Esophagus muscularis mucosa (tissue), 4 donors: ENCODE measurements around the gene AKAP8. TPM values are rescaled to one million over a fixed set of nuclear protein-coding genes. Genes with fewer than 3 reads are reported as not detected.

ENCODE experiments used
- DNase-seq: peaks from one replicate; pipeline ENCODE4 v3.0.0-alpha.2; 2017; ENCODE audit errors: extremely low spot score
- H3K27ac ChIP-seq, 4 donors: fragments of 200-600 bp; sonication (generic); replicated peaks in 1 of 4; 1 replicate in 3 of 4; 2 replicates in 1 of 4; pipeline ENCODE4 v1.5.1; 2016 to 2019; ENCODE audit warnings: mild to moderate bottlenecking in 1 of 4
- H3K27me3 ChIP-seq, 4 donors: fragments of 200-600 bp; sonication (generic); one replicate each; pipeline versions ENCODE4 v1.5.1 to v1.6.0; 2016 to 2019
- H3K36me3 ChIP-seq, 4 donors: fragments of 200-600 bp; sonication (generic); one replicate each; pipeline ENCODE4 v1.5.1; 2016 to 2019
- H3K4me1 ChIP-seq, 4 donors: fragments of 200-600 bp; sonication (generic); one replicate each; pipeline ENCODE4 v1.5.1; 2016 to 2019
- H3K4me3 ChIP-seq, 4 donors: fragments of 200-600 bp; sonication (generic); 1 replicate in 2 of 4; 2 replicates in 2 of 4; pipeline ENCODE4 v1.5.1; 2016 to 2019; ENCODE audit warnings: mild to moderate bottlenecking in 4 of 4, moderate library complexity in 1 of 4
- H3K9me3 ChIP-seq, 4 donors: fragments of 200-600 bp; sonication (generic); 1 replicate in 3 of 4; 2 replicates in 1 of 4; pipeline ENCODE4 v1.5.1; 2016 to 2019
- CTCF ChIP-seq, 3 experiments: fragments of 200-600 bp in 2 of 3; fragments of 450-650 bp in 1 of 3; sonication (generic) in 2 of 3; IDR thresholded peaks; one replicate each; pipeline ENCODE4 v1.5.1; 2017 to 2019; ENCODE audit warnings: antibody characterized with exemption in 3 of 3, mild to moderate bottlenecking in 2 of 3, moderate library complexity in 1 of 3
- EP300 ChIP-seq: sonication (generic); formaldehyde crosslinking; IDR thresholded peaks from one replicate; pipeline ENCODE4 v1.6.1; 2017; ENCODE audit warnings: antibody characterized with exemption
- POLR2A ChIP-seq: fragments of 450-650 bp; IDR thresholded peaks from one replicate; pipeline ENCODE4 v1.6.1; 2017; ENCODE audit warnings: antibody characterized with exemption, moderate library complexity, mild to moderate bottlenecking, low read depth
- POLR2AphosphoS5 ChIP-seq, 2 donors: sonication (generic); formaldehyde crosslinking; IDR thresholded peaks; one replicate each; pipeline ENCODE4 v1.6.1; 2017; ENCODE audit warnings: antibody characterized with exemption in 2 of 2
- WGBS: methylation state at CpG from one replicate; pipeline ENCODE4 v1.1.5; 2018; 5-methylcytosine and 5-hydroxymethylcytosine counted together
- intact Hi-C: fragments of 100-400 bp; cut with DNase I; formaldehyde crosslinking; loops from one replicate; pipeline ENCODE4 v1.15.1; 2023
- total RNA-seq, 4 donors: library from RNA; depleted of rRNA; stranded (reverse); fragments of >200 nt; gene quantifications; one replicate each; pipeline versions ENCODE4 v1.1.0 to v1.2.1, GENCODE V29; 2016

The AKAP8 gene
- 10 to 100 TPM; 25.2 to 34.3 (median 29.6) TPM for total RNA-seq

- peak; percentile 100 for DNase-seq
- under 1% methylated on average over 40 of the region's 111 CpGs for WGBS
- Histone ChIP-seq H3K27ac (peak within 1 kb of the TSS; percentile 92 to 99 (median 98)), H3K36me3 (peaks cover 0 to 13% (median 11%) of the 10 kb centered on the region in 4 donors), H3K4me1 (peaks cover 44 to 52% (median 50%) of the 10 kb centered on the region in 4 donors), H3K4me3 (peak within 1 kb of the TSS; percentile 74 to 99 (median 90)), H3K9me3 (no peaks in the 10 kb centered on the region), H3K27me3 (no peaks in the 10 kb centered on the region)
- TF ChIP-seq CTCF (IDR thresholded peaks at IDR 0.05) (no peak), POLR2A (peak; percentile 55), POLR2AphosphoS5 (IDR thresholded peaks at IDR 0.05) (peak; percentile 86 to 95)
- intact Hi-C loops: loop anchor here (2.0 kb wide), 1 partner anchor 115 kb away; no protein-coding TSS in a partner anchor
Measured at GRCh38 chr19:15379083-15379998, at the start of gene AKAP8. AKAP8 (minus strand) TSS chr19:15379787; CDS start chr19:15379731, 56 bp downstream.

GRCh38 chr19:15427991-15428471 is 48.4 kb upstream of the AKAP8 start:
- Histone ChIP-seq H3K36me3 (peaks cover 40 to 70% (median 68%) of the 10 kb centered on the region in 4 donors), H3K27me3 (no peaks in the 10 kb centered on the region), H3K4me1 (peaks cover 32 to 47% (median 37%) of the 10 kb centered on the region in 4 donors), H3K9me3 (peaks cover 0 to 5% (median 2%) of the 10 kb centered on the region in 4 donors), H3K4me3 (no peak overlapping the region), H3K27ac (no peak overlapping the region)
- WGBS: 89% methylated on average over 11 of the region's 35 CpGs
- intact Hi-C loops: no loop called here
- DNase-seq: no peak
- TF ChIP-seq EP300 (no peak), CTCF (IDR thresholded peaks at IDR 0.05) (no peak), POLR2AphosphoS5 (IDR thresholded peaks at IDR 0.05) (no peak), POLR2A (no peak)

- no peaks in the 10 kb centered on the region for H3K27me3 ChIP-seq
- no peak overlapping the region for H3K4me3 ChIP-seq
- TF ChIP-seq CTCF (IDR thresholded peaks at IDR 0.05) (no peak), POLR2A (no peak), POLR2AphosphoS5 (IDR thresholded peaks at IDR 0.05) (no peak), EP300 (no peak)
- DNase-seq: no peak
- intact Hi-C loops: no loop called here
- H3K9me3 ChIP-seq: peaks cover 0 to 6% (median 2%) of the 10 kb centered on the region in 4 donors
- H3K36me3 ChIP-seq: peaks cover 47 to 77% (median 75%) of the 10 kb centered on the region in 4 donors
- H3K27ac ChIP-seq: no peak overlapping the region
- 92% methylated on average over 9 of the region's 25 CpGs for WGBS
- H3K4me1 ChIP-seq: peaks cover 30 to 44% (median 37%) of the 10 kb centered on the region in 4 donors
Measured at GRCh38 chr19:15427350-15427700, 47.7 kb upstream of the AKAP8 start.

- Histone ChIP-seq H3K27me3 (no peaks in the 10 kb centered on the region), H3K27ac (no peak overlapping the region), H3K36me3 (peaks cover 50 to 83% (median 79%) of the 10 kb centered on the region in 4 donors), H3K4me1 (peaks cover 27 to 41% (median 36%) of the 10 kb centered on the region in 4 donors), H3K4me3 (no peak overlapping the region), H3K9me3 (peaks cover 0 to 6% (median 2%) of the 10 kb centered on the region in 4 donors)
- DNase-seq: no peak
- WGBS: 63% methylated on average over 5 of the region's 16 CpGs
- TF ChIP-seq CTCF (IDR thresholded peaks at IDR 0.05) (no peak), POLR2AphosphoS5 (IDR thresholded peaks at IDR 0.05) (no peak), EP300 (no peak), POLR2A (no peak)
- intact Hi-C loops: no loop called here
Measured at GRCh38 chr19:15426485-15427349, 47.1 kb upstream of the AKAP8 start.
